Esophagus squamous epithelium (tissue), 4 donors: ENCODE results near the gene DNAH3.
"Not testable (repeated sequence)": the region's sequence is repeated elsewhere in the genome, so short reads cannot be mapped to it uniquely, and the experiment has no call there.

Source experiments
- CTCF ChIP-seq, 6 experiments: fragments of 450-650 bp in 4 of 6; fragments of 200-600 bp in 2 of 6; sonication (generic) in 2 of 6; IDR thresholded peaks; one replicate each; pipeline ENCODE4 v1.5.1; 2016 to 2019; ENCODE audit warnings: antibody characterized with exemption in 6 of 6, mild to moderate bottlenecking in 4 of 6, moderate library complexity in 4 of 6
- POLR2A ChIP-seq, 4 donors: fragments of 450-650 bp; IDR thresholded peaks; one replicate each; pipeline ENCODE4 v1.6.1; 2017; ENCODE audit warnings: antibody characterized with exemption in 4 of 4, mild to moderate bottlenecking in 4 of 4, moderate library complexity in 3 of 4

- TF ChIP-seq CTCF, POLR2A (IDR thresholded peaks at IDR 0.05): not testable (repeated sequence)
Measured at GRCh38 chr16:20989496-20990070, 161.1 kb downstream of the DNAH3 start.
